ENCODE data around the gene MAML3.

MAML3 gene

DNA sequence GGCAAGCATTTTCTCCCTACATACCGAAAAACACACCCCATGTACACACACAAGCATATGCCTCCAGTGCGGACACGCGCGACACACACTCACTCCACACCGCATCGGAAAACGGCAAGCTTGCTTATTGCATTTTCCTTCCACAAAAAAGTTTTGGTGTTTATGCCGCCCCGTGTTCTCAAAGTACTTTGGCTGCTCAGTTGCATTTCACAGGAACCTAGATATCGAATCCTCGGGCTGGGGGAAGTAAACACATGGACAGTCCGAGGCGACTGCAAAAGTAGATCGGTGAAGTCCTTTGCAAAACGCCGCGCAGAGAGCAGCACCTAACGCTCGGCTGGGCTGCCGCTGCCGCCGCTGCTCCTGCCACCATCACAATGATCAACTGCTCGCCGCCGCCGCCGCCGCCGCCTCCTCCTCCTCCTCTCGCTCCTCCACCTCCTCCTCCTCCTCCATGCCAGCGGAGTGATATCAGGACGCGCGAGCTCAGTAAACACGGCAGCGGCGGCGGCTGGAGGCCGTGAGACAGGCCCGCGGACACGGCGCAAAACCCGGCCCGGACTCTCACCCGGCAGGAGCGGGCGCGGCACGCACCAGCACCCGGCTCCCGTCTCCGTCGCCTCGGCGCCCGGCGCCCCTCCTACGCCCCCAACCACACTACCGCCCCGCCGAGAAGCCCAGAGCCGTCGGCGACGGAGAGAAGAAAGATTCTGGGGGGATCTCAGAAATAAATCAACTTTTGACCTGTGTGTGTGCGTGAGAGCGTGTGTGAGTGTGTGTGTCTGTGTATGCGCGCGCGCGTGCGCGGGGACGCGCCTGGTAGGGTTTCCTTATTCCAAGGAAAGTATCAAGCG, at the start of gene MAML3:
Gene MAML3, minus strand, starts transcription at position 467 of the 854 bp plus-strand sequence. CDS start 857 bp downstream, outside the sequence.
- DNase-seq, result peak; percentile 80 to 84

DNA sequence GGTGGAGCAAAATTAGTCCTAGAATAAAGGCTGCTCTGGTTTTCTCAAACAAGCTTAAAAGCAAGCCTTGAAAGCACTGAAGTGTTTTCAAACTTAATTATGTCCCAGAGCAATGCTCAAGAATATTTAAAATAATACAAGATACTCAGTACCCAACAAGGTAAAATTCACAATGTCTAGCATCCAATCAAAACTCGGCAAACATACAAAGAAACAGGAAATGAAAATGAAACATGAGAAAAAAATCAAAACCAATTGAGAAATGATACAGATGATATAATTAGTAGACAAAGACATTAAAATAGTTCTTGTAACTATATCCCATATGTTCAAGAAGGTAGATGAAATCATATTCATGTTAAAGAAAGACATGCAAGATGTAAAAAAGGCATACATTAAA, 45.0 kb upstream of the MAML3 start:
- DNase-seq, result no peak

DNA sequence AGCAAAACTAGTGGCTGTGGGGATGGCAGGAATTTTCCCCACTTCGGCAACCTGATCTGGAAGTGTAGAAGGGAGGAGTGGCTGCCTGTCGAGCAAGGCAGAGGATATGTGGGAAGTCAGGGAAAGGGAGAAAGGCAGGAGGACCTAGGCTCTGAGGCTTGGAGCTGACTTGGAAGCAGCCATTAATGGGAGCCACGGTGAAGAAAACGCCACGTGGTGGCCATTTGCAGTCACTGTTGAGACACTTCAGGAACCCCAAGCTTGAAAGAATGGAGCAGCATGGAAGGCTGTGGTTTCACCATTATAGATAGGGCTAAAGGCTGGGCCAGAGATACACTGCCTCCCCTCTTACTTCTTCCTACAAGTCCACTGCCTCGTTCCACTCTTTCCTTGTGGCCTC, 41.8 kb upstream of the MAML3 start:
- DNase-seq, result no peak

DNA sequence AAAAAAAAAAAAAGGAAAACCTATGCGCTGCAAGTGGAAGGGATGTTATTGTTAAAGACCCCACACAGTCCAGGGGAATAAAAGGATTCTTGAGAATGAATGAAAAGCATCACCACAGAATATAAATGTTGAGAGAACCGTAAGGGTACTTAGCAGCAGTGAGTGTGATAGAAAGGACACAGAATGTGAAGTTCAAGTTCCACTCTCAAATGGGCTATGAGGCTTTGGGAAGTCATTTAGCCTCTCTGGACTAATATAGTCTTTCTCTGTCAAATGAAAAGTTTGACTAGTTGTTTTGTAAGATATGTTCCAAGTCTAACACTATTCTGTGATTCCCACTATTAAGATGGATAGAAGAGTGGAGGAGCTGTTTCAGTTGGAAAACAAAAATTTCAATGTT, 35.8 kb upstream of the MAML3 start:
- no peak for DNase-seq

GRCh38 chr4:140188975-140189374, 35.0 kb upstream of the MAML3 start:
- no peak for DNase-seq

DNA sequence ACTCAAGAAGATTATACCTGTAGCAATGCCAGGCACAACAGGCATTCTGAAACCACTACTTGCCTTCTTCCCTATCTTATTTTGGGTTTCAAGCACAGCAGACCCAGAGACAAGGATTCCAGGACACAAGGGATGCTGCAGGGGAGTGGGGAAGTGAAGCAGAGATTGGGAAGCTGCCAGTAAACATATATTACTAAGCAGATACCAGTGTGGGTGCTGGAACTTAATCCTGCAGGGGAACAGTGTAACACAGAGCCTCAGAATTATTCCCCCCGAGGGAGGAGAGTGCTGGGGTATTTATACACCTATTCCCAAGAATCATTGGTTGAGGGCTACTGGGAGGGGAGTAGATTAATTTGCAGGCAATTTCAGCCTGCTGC, 33.3 kb upstream of the MAML3 start:
- DNase-seq, result no peak

DNA sequence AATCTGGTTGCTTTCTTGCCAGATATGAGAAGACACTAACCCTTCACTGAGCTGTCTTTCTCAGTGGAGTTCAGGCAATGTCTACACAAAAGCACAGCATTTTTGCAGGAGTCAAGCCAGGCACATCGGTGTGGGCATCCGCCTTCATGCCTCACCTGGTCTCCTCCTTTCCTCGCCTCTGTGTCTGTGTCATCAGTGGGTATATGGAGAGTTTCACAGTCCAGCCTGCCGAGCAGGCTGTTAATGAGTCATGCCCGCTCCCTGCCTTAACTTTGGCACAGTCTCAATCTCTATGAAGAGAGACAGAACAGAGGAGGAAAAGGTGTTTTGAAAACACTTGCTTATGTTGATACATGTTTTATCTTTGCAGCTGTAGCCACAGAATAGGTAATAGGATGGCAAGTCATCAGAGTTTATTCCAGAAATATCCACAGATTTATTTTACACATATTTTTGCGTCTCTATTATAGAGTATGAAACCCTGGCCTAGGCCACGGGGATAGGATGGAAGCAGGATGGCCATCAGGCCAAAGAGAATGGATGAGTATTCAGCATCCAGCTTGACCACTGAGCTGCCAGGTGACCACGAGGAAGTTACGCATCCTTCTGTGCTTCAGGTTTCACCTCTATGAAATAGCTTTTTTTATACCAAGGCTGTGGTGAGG, 32.8 kb upstream of the MAML3 start:
- no peak for DNase-seq

- DNase-seq, result no peak
Measured at GRCh38 chr4:140186082-140186438, 32.1 kb upstream of the MAML3 start.

DNA sequence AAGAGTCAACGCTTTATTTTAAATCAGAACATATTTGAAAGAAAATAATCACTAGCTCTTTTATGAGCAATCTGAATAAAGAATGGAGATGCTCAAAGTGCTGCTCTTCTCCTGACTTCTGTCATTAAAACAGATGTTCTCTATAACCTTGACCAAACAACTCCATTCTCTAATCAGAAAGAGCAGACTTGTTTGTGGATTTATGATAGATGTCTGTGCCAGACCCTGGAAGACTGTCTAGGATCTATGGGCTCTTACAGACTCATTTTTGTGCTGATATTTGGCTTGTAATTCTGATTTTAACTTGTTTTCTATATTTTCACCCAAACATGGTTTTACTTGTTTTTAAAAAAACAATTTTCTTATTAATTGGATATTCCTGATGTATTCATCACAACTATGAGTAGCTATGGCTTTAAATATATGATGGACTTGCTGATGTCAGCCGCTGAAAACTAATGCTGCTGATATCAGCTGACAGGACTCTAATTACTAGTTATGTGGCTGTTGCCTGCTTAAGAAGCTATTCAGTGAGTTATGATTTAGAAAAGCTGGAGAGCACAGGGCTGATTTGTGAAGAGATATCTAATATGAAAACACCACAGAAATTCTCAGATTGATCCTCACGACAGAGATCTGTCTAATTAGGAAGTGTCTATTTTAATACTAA, 31.6 kb upstream of the MAML3 start:
- DNase-seq, result no peak

DNA sequence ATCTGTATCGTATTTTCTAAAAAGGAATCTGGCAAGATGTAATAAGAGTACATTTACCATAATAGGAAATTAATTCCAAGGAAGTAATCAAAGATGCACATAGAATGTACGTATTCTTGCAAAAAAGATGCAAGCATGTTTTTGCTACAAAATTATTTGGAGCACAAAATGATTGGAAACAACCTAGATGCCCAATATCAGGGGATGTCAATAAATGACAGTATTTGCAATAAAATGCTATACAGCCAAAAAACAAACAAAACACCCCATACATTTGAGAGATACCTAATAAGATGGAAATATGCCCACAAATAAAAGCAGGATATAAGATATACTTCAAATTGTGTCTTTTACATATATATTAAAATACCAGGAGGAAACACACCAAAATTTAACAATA, 29.3 kb upstream of the MAML3 start:
- no peak for DNase-seq

GRCh38 chr4:140180577-140180976, 26.6 kb upstream of the MAML3 start:
- DNase-seq, result no peak

DNA sequence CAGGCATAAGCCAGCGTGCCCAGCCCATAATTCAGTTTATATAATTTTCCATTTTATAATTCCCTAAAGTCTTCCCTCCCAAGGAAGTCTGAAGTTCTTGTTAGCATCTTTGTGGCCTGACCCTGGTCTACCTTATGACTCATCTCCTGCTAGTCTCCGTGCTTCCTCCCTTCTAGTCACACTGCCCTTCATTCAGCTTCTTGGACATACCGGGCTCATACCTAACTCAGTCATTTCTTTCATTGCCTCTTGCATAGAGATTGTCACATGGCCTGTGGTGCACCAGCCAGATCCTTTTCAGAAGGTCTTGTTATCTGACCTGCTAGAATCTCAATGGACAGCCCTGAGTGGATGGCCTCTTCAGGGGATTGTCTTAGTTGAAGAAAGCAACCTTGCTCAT, 22.8 kb upstream of the MAML3 start:
- DNase-seq, result no peak

GRCh38 chr4:140174543-140174942, 20.6 kb upstream of the MAML3 start:
- no peak for DNase-seq

DNA sequence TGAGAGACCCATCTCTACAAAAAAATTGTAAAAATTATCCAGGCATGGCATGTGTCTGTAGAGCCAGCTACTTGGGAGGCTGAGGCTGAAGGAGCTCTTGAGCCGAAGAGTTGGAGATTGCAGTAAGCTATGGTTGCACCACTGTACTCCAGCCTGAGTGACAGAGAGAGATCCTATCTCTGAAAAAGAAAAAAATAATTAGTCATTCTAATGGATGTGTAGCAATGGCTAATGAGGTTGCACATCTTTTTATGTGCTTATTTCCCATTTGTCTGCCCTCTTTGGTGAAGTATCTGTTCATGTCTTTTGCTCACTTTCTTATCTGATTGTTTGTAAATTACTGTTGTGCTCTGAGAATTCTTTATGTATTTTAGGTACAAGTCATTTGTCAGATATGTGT, 19.0 kb upstream of the MAML3 start:
- no peak for DNase-seq

DNA sequence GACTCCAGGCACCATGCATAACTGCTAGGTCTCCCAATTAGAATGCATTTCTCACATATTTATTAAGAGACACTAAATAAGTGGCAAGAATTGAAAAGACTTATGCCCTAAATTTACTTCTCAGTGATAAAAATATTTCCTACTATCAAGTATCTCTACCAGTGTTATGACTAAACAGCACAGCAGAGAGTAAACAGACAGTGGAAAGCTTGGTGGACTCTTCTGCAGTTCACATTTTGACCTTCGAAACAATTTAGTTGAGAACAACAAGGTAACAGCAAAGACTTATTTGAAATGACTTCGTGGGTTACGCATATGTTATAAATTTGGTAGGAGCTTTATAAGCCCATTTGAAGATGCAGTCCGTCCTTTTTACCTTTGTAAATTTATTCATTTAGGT, 16.3 kb upstream of the MAML3 start:
- DNase-seq, result no peak

GRCh38 chr4:140168936-140169335, 15.0 kb upstream of the MAML3 start:
- DNase-seq, result no peak

GRCh38 chr4:140168474-140168873, 14.5 kb upstream of the MAML3 start:
- DNase-seq, result no peak

- DNase-seq, result no peak
Measured at GRCh38 chr4:140163029-140163810, 9.2 kb upstream of the MAML3 start.

DNA sequence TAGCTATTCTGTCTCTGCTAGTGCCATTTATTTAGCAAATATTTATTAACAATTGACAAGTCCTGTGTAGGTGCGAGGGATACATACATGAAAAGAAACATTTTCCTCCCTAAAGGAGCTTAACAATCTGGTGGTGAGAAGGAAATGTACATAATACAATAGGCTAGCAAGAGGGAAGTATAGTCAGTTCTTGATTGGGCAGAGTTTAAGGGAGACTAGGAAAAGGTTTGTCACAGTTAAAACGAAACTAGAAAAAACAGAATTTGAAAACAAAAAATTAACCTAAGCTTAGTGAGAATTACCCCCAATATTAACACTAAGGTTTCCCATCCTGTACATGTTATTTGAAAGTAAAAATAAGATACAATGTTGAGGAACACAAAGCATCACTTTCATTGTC, 8.6 kb upstream of the MAML3 start:
- DNase-seq, result no peak

- DNase-seq, result no peak
Measured at GRCh38 chr4:140158365-140159030, 4.5 kb upstream of the MAML3 start.

GRCh38 chr4:140157341-140157740, 3.4 kb upstream of the MAML3 start:
- no peak for DNase-seq

GRCh38 chr4:140156529-140157171, 2.7 kb upstream of the MAML3 start:
- DNase-seq, result peak in 1 of 2 experiments; percentile 26

All from activated CD4-positive, alpha-beta T cell treated with anti-CD3 and anti-CD28 coated beads, Interleukin-2, amount 50 U/mL, for 48 hours (primary cell).